Measurements from ENCODE around the gene KRT78. TPM values are rescaled to one million over a fixed set of nuclear protein-coding genes. Genes with fewer than 3 reads are reported as not detected.

KRT78 gene
- polyA plus RNA-seq, 3 donors = not detected

DNA sequence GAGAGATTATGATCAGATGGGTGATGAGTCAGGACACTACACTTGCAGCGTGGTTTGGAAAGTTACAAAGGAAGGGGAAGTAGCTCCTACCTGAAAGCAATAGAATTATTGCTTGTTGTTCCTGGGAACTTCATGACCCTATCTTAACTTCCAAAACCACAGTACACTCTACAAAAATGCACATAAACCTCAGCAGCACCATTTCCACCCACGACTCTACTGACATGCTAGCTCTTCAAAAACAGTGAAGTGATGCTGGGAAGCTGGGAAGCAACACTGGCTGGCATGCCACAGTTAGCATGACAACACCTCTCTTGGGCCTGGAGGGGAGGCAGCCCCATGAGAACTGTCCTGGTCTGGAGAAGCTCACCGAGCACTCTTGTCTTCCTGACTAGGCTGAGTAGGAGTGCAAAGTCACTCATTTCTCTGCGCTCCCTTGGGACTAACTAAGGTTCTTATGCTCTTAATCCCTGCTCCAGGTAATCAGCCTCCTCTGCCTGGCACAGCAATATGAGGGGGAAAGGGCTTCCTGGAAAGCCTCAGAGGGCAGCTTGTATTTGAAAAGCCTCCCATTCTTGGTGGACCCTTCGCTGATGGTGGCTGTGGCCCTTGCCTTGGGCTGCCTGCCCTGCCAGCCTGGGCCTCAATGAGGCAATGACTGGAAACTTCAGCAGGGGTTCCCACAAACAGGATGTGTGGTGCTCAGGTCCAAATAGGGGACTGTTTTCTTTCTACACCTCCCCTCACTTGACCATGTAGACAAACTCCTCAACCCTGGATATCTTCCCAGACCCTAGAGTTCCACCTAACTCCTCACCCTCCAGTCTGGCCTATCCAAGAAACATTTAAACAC is 54.1 kb downstream of the KRT78 start:
- H3K27me3 ChIP-seq (ENCODE audit: control insufficient read depth in 2 of 2, insufficient read depth in 2 of 2, low read length in 2 of 2) = peaks cover 6 to 12% of the 10 kb centered on the region in 2 donors
- H3K9me3 ChIP-seq (replicated peaks in 1 of 2; ENCODE audit: control insufficient read depth in 1 of 2, insufficient read depth in 1 of 2, low read length in 2 of 2) = no peaks in the 10 kb centered on the region
- H3K4me3 ChIP-seq (replicated peaks in 1 of 3; ENCODE audit: low read depth in 2 of 3, low read length in 3 of 3) = no peak overlapping the region
- no peaks in the 10 kb centered on the region for H3K4me1 ChIP-seq (ENCODE audit: control insufficient read depth in 1 of 2, insufficient read depth in 2 of 2, low read length in 2 of 2)
- DNase-seq = no peak
- peaks cover 2% of the 10 kb centered on the region for H3K4me1 Mint-ChIP-seq
- peaks cover 18 to 28% (median 24%) of the 10 kb centered on the region in 3 donors for H3K27me3 Mint-ChIP-seq (ENCODE audit: low read depth in 3 of 3)
- H3K9me3 Mint-ChIP-seq = peaks cover 0 to 2% (median 0%) of the 10 kb centered on the region in 7 donors
- H3K36me3 ChIP-seq (replicated peaks in 1 of 2; ENCODE audit: control insufficient read depth in 1 of 2, insufficient read depth in 2 of 2, low read length in 2 of 2) = no peaks in the 10 kb centered on the region
- 61% methylated on average over 3 of the region's 5 CpGs for WGBS (ENCODE audit: insufficient coverage)
- no peak overlapping the region for H2AFZ ChIP-seq (ENCODE audit: insufficient read depth, low read depth, low read length, poor library complexity, severe bottlenecking)
- TF ChIP-seq, protein P1, sequence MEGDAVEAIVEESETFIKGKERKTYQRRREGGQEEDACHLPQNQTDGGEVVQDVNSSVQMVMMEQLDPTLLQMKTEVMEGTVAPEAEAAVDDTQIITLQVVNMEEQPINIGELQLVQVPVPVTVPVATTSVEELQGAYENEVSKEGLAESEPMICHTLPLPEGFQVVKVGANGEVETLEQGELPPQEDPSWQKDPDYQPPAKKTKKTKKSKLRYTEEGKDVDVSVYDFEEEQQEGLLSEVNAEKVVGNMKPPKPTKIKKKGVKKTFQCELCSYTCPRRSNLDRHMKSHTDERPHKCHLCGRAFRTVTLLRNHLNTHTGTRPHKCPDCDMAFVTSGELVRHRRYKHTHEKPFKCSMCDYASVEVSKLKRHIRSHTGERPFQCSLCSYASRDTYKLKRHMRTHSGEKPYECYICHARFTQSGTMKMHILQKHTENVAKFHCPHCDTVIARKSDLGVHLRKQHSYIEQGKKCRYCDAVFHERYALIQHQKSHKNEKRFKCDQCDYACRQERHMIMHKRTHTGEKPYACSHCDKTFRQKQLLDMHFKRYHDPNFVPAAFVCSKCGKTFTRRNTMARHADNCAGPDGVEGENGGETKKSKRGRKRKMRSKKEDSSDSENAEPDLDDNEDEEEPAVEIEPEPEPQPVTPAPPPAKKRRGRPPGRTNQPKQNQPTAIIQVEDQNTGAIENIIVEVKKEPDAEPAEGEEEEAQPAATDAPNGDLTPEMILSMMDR (IDR thresholded peaks at IDR 0.05) = no peak
- intact Hi-C loops (cut with micrococcal nuclease) = no loop called here
- no peak overlapping the region for H3K4me3 Mint-ChIP-seq
- H3K27ac Mint-ChIP-seq = no peak overlapping the region
- H3K36me3 Mint-ChIP-seq = no peaks in the 10 kb centered on the region
- no peaks in the 10 kb centered on the region for H4K20me1 ChIP-seq (ENCODE audit: insufficient read depth, low read length)
- H3K27ac ChIP-seq (ENCODE audit: low read depth in 1 of 2, low read length in 2 of 2) = no peak overlapping the region
- no peak overlapping the region for H3K4me2 ChIP-seq (replicated peaks; ENCODE audit: extremely low read depth, low read length, poor library complexity, severe bottlenecking)
- no peak overlapping the region for H3K9ac ChIP-seq (ENCODE audit: insufficient read depth, low read length, poor library complexity, severe bottlenecking)
- H3K79me2 ChIP-seq (ENCODE audit: insufficient read depth, low read length) = no peaks in the 10 kb centered on the region

DNA sequence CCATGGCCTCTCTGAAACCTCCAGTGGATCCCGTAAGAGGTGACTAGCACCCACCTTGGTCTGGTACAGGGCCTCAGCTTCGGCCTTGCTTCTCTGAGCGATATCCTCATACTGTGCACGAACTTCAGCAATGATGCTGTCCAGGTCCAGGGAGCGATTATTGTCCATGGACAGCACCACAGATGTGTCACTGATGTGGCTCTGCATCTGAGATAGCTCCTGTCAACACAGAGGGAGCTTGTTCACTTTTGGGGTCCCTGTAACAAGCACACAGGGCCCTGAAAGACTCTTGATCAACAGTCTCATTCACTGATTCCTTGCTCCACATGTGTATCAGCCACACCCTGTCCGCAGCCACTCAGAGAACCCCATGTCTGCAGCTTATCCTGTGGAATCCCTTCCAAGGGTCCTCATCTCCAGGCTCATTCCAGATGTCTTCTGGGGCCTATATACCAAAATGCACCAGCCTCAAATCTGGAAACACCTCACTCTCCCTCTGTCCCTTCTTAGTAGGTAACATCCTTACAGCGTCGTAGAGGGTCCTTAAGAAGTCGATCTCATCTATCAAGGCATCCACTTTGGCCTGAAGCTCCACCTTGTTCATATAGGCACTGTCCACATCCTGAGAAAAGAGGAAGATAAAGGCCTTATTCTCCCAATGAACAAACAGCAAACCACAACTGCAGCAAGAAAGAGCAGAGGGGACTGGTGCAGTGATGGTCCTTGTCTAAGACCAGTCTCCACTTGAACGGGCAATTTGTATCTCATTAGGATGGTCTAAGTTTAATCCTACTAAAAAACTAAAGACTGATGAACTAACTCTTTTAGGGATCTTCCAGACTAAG is 56.4 kb downstream of the KRT78 start:
- Histone ChIP-seq H3K4me3 (replicated peaks in 1 of 3; ENCODE audit: low read depth in 2 of 3, low read length in 3 of 3) (no peak overlapping the region), H3K36me3 (replicated peaks in 1 of 2; ENCODE audit: control insufficient read depth in 1 of 2, insufficient read depth in 2 of 2, low read length in 2 of 2) (no peaks in the 10 kb centered on the region), H3K27ac (ENCODE audit: low read depth in 1 of 2, low read length in 2 of 2) (no peak overlapping the region), H4K20me1 (ENCODE audit: insufficient read depth, low read length) (no peaks in the 10 kb centered on the region), H3K79me2 (ENCODE audit: insufficient read depth, low read length) (no peaks in the 10 kb centered on the region), H3K9me3 (replicated peaks in 1 of 2; ENCODE audit: control insufficient read depth in 1 of 2, insufficient read depth in 1 of 2, low read length in 2 of 2) (no peaks in the 10 kb centered on the region), H3K4me1 (ENCODE audit: control insufficient read depth in 1 of 2, insufficient read depth in 2 of 2, low read length in 2 of 2) (no peaks in the 10 kb centered on the region), H3K9ac (ENCODE audit: insufficient read depth, low read length, poor library complexity, severe bottlenecking) (no peak overlapping the region), H2AFZ (ENCODE audit: insufficient read depth, low read depth, low read length, poor library complexity, severe bottlenecking) (no peak overlapping the region), H3K4me2 (replicated peaks; ENCODE audit: extremely low read depth, low read length, poor library complexity, severe bottlenecking) (no peak overlapping the region), H3K27me3 (ENCODE audit: control insufficient read depth in 2 of 2, insufficient read depth in 2 of 2, low read length in 2 of 2) (peaks cover 6 to 19% of the 10 kb centered on the region in 2 donors)
- Mint-ChIP-seq H3K27ac (no peak overlapping the region), H3K4me1 (peaks cover 5% of the 10 kb centered on the region), H3K4me3 (no peak overlapping the region), H3K27me3 (ENCODE audit: low read depth in 3 of 3) (peaks cover 28 to 38% (median 28%) of the 10 kb centered on the region in 3 donors), H3K9me3 (peaks cover 0 to 5% (median 0%) of the 10 kb centered on the region in 7 donors), H3K36me3 (no peaks in the 10 kb centered on the region)
- intact Hi-C loops (cut with micrococcal nuclease) = no loop called here
- no peak for DNase-seq
- 91% methylated on average over 6 of the region's 10 CpGs for WGBS (ENCODE audit: insufficient coverage)
- TF ChIP-seq, protein P1 (IDR thresholded peaks at IDR 0.05) = no peak

Measured in CD14-positive monocyte (primary cell).